Measurements from ENCODE around the gene BLACAT1. TPM values are rescaled to one million over a fixed set of nuclear protein-coding genes. Genes with fewer than 3 reads are reported as not detected.
"Not testable (repeated sequence)": the region's sequence is repeated elsewhere in the genome, so short reads cannot be mapped to it uniquely, and the experiment has no call there.

The BLACAT1 gene
- polyA plus RNA-seq, 5 donors = 3.3 to 6.3 (median 4.5) TPM

- DNase-seq = peak; percentile 58 to 71
Observed at GRCh38 chr1:205484985-205485967, 29.4 kb upstream of the BLACAT1 start.

GRCh38 chr1:205483372-205483771 is 27.5 kb upstream of the BLACAT1 start:
- no peak for DNase-seq

GRCh38 chr1:205482587-205482986 is 26.7 kb upstream of the BLACAT1 start:
- not testable (repeated sequence) for DNase-seq

- DNase-seq = no peak
Observed at GRCh38 chr1:205481629-205482151, 25.8 kb upstream of the BLACAT1 start.

GRCh38 chr1:205481218-205481617 is 25.4 kb upstream of the BLACAT1 start:
- DNase-seq = no peak

- no peak for DNase-seq
Observed at GRCh38 chr1:205480349-205480985, 24.6 kb upstream of the BLACAT1 start.

- not testable (repeated sequence) for DNase-seq
Observed at GRCh38 chr1:205478985-205479384, 23.1 kb upstream of the BLACAT1 start.

- peak; percentile 64 to 74 for DNase-seq
Observed at GRCh38 chr1:205477759-205478247, 22.0 kb upstream of the BLACAT1 start.

GRCh38 chr1:205477121-205477758 is 21.4 kb upstream of the BLACAT1 start:
- DNase-seq = no peak

GRCh38 chr1:205476648-205477047 is 20.8 kb upstream of the BLACAT1 start:
- no peak for DNase-seq

- DNase-seq = no peak
Observed at GRCh38 chr1:205475855-205476254, 20.0 kb upstream of the BLACAT1 start.

GRCh38 chr1:205474571-205474970 is 18.7 kb upstream of the BLACAT1 start:
- DNase-seq = no peak

GRCh38 chr1:205473966-205474365 is 18.1 kb upstream of the BLACAT1 start:
- no peak for DNase-seq

GRCh38 chr1:205473475-205473874 is 17.6 kb upstream of the BLACAT1 start:
- DNase-seq = no peak

- DNase-seq = no peak
Observed at GRCh38 chr1:205472737-205473441, 17.0 kb upstream of the BLACAT1 start.

GRCh38 chr1:205470131-205470530 is 14.3 kb upstream of the BLACAT1 start:
- no peak for DNase-seq

- DNase-seq = no peak
Observed at GRCh38 chr1:205466595-205467220, 10.9 kb upstream of the BLACAT1 start.

- DNase-seq = no peak
Observed at GRCh38 chr1:205465392-205465791, 9.5 kb upstream of the BLACAT1 start.

- DNase-seq = peak in 1 of 2 donors; percentile 53
Observed at GRCh38 chr1:205458777-205459566, 3.1 kb upstream of the BLACAT1 start.
